Limb (tissue), 2 donors: ENCODE measurements around the gene CACNA1C.
A peak's percentile ranks its signal among the peaks of the same experiment; 100 is the strongest.
"Not testable (repeated sequence)": the region's sequence is repeated elsewhere in the genome, so short reads cannot be mapped to it uniquely, and the experiment has no call there.

ENCODE experiments used
- DNase-seq, 2 donors: peaks; one replicate each; pipeline ENCODE4 v3.0.0-alpha.2; 2016; ENCODE audit errors: extremely low spot score in 2 of 2

CACNA1C gene

DNA sequence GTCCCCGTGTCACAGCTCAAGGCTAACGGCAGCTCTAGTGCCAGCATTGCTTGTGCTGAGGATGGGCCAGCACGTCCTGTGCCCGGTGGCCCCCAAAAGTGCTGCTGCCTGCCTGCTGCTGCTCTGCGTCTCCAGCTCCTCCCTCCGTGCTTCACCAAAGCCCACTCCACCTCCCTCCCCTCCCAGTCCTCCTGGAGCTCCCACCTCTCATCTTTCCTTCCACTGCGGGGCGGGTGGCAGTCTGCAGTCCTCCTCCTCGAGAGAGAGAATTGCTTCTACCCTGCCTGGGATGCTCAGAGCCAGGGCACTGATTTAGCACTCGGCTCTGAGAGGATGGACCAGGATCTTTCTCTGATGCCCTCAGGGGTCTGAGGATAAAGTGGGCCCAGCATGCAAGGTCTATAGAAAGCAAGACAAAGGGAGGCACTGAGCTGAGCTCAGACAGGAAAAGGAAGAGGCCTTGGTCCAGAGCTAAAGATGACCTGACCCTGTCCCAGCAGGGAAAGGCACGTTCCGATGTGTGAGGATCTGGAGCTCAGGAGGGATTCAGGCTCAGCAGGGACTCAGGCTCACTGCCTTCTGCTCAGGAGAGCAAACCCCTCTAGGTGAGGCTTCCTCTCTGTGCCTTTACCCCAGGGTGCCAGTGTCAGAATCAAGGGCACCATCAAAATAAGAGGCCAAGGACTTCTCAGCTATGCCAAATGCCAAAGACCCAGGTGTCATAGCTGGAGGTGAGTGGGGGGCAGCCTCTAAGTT, 628.8 kb downstream of the CACNA1C start:
- no peak for DNase-seq

DNA sequence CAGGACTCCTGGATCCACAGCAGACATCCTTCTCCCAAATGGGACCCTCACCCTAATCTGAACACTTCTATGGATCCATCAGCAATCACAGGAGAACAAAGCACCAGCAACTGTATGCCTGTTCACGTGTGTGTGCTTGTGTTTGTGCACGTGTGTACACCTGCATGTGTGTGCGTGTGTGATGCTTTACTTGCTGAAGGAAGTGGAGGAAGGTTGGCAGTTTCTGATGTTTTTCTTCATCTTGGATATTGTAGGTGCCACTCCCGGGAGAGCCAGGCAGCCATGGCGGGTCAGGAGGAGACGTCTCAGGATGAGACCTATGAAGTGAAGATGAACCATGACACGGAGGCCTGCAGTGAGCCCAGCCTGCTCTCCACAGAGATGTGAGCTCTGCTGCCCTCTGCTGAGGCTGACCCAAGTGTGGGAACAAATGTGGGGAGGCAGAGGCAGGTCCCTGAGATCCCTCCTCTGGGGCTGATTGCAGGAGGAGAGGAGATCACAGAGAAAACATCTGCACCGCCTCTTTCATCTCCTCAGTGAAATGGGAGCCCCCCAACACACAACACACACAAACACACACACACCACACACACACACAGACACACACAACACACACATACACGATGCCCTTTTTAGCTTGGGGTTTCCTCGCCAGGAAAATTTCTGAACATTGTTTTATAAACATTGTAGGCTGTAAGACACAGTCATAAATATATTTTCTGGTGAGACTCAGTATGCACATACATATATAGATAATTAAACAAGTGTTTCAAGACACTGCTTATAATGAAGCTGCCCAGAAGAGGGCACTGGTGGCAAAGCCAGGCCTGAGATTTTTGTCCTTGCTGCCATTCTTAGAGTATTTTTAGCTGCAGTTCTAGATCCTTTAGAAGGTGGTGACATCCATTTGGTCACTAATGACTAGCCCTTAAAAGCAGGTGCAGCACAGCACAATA, 629.8 kb downstream of the CACNA1C start:
- peak in 1 of 2 donors; percentile 56 for DNase-seq

DNA sequence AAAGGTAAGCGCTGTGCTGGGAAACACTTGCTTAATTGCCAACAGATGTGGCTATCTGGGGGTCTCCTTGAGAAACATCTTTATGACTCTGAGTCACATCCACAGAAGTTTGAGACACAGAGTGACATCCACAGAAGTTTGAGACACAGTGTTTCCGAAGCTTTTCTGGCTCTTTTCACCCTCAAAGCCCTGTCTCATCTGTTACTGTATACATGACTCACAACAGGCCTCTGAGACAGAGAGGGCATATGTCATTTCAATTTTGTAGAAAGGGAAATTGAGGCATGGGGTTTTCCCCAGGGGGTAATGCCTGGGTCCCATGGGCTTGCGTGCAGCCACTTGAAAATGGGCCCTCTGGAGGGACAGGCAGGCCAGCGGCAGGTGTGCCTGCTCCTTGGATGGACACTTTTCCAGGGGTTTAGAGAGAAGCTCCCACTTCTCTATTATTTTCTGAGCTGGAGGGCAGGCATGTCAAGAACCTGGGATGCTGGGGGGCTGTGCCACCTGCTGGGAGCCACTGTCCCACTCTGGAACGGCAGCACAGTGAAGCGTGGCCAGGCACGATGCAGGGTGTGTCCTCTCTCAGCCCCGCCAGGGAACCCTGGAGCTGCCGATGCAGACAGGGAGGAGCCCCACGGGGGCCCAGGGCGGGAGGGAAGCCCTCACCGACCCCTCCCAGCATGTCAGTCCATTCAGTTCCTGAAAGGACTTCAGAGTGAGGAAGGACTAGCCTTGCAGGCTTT, 630.7 kb downstream of the CACNA1C start:
- DNase-seq = no peak

DNA sequence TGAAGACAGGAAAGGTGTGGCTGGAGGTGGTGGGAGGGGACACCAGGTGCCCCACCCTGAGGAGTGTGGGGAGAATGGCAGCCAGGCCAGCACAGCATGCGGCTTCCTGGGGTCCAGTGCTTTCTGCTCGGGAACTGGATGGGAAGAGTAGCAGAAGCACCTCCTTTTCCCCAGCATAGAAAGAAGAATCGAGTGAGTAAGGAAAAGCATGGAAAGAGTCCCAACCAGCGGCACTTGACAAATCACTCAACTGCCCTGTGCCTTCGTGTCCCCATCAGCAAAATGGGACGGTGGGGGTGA, 631.2 kb downstream of the CACNA1C start:
- DNase-seq = not testable (repeated sequence)

DNA sequence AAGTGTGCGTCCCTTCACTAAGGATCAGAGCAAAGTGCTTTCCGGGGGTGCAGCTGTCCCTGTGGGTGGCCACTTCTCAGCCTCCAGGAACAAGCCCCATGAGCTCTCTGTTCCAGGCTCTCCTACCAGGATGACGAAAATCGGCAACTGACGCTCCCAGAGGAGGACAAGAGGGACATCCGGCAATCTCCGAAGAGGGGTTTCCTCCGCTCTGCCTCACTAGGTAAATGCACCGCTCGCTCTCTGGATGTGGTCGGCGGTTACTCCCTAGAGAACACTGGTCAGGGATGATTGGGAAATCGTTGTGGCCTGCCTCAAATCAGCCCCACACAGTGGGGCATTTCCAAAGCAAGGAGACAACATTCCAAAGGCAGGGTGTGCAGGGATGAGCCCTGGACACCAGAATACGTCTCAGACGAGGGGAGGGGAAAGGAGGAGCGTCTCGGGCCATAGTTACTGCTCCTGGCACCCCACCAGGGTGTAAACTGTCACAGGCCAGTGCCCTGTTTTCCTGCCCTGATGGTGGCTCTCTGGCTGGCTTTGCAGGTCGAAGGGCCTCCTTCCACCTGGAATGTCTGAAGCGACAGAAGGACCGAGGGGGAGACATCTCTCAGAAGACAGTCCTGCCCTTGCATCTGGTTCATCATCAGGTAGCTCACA, 633.0 kb downstream of the CACNA1C start:
- DNase-seq = not testable (repeated sequence)

DNA sequence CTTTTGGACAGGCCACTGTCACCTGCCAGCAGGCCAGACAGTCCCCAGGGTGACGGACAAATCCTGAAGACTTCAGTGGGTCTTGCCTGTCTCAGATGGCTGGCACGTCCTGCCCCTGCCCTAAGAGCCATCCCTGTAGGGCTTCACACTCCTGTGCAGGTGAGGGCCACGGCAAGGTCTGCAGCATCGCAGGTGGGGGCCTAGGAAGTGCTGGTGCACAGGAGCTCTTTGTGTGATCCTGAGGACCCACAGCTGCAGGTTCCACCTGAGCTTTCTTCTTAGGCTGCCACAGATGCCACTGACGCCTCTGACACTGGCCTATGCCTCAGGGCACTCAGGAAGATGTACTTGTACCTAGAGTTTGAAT, 633.5 kb downstream of the CACNA1C start:
- no peak for DNase-seq

DNA sequence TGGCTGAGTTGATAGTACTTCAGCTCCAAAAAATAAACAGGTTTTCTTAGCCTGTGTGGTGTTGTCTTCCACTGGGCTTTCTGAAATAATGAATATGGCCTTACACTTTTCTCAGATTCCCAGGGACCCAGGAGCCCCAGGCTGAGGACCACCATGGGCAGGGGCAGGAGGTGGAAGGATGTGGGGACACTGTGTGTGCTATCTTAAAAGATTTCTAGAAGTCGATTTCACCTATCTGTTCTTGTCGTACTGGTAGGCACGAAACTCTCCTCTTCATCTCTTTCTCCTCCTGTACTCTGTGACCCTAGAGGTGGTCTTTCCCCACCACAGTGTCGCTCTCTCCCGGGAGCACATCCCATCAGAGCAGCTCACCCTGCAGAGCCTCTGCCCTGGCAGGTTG, 634.3 kb downstream of the CACNA1C start:
- no peak for DNase-seq

DNA sequence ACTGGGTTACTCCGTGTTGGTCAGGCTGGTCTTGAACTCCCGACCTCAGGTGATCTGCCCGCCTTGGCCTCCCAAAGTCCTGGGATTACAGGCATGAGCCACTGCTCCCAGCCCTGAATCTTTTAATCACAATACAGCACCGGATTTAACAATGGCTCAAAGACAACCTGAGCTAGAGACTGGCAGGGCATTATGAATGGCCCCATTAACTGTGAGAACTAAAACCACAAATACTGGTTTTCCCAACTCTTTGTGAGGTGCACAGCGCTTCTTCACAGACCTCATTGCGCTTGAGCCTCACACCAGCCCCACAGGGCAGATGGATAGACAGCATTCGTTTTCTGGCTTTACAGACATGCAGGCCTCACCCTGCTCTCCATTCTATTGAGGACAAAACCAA, 634.9 kb downstream of the CACNA1C start:
- DNase-seq = no peak

DNA sequence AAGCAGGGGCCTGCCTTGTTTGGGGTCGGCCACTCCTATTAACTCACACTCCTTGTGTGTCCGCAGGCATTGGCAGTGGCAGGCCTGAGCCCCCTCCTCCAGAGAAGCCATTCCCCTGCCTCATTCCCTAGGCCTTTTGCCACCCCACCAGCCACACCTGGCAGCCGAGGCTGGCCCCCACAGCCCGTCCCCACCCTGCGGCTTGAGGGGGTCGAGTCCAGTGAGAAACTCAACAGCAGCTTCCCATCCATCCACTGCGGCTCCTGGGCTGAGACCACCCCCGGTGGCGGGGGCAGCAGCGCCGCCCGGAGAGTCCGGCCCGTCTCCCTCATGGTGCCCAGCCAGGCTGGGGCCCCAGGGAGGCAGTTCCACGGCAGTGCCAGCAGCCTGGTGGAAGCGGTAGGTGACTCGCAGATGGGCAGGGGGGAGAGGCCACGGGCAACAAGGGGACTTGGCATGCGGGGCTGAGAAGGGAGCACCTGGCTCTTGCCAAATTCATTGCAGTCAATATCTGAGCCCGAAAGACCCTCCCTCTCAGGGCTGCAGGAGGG, 635.7 kb downstream of the CACNA1C start:
- no peak for DNase-seq

DNA sequence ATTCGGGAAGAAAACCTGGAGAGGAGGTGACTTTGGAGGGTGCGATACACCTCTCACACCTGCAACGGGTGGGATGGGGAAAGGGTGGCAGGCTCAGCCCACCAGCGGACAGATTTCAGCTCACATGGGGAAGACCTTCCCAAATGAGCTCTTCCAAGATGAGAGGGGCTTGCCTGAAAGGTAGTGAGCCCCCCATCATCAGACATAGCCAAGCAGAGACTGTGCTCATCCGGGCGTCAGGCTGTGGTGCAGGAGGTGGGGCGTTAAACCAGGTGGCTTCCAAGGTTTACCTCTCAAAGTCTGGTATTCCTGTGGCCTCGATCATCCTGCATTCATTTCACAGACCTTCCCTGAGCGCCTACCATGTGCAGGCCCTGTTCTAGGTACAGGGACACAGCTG, 636.6 kb downstream of the CACNA1C start:
- no peak for DNase-seq

DNA sequence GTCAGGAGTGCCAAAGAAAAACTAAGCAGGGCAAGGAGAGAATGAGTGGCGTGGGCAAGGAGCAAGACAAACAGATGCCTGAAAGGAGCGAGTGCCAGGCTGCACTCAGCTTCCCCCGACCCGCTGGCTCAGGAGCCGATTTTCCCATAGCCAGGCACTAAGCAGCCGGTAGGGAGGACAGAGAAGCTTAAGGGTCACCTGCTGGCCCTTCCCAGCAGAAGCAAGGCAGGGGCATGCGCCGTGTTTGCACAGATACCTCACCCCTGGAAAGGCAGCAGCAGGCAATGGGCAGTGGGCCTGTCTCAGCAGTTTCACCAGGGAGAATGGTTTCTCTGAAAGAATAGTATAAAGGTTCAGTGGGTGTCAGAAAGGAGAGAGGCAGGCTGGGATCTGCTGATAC, 637.1 kb downstream of the CACNA1C start:
- DNase-seq = no peak

DNA sequence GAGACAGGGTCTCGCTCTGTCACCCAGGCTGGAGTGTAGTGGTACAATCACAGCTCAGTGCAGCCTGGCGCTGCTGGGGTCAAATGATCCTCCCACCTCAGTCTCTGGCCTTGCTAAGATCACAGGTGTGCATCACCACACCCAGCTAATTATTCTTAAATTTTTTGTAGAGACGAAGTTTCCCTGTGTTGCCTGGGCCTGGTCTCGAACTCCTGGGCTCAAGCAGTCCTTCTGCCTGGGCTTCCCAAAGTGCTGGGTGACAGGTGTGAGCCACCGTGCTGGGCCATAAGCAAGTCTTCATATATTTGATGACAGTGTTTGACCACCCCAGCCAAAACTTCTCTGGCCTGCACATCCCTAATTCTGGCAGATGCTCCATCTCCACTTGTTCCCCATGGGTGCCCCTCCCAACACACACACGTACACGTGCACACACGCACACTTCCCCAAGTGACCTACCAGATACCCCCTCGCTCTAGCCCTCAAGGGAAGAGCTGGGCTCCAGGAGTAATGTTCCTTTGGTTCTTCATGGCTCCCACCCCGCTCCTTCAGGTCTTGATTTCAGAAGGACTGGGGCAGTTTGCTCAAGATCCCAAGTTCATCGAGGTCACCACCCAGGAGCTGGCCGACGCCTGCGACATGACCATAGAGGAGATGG, 637.7 kb downstream of the CACNA1C start:
- no peak for DNase-seq

DNA sequence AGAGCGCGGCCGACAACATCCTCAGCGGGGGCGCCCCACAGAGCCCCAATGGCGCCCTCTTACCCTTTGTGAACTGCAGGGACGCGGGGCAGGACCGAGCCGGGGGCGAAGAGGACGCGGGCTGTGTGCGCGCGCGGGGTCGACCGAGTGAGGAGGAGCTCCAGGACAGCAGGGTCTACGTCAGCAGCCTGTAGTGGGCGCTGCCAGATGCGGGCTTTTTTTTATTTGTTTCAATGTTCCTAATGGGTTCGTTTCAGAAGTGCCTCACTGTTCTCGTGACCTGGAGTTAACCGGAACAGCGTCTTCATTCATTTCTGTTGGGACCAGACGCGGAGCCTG, 638.2 kb downstream of the CACNA1C start:
- peak; percentile 63 to 65 for DNase-seq

DNA sequence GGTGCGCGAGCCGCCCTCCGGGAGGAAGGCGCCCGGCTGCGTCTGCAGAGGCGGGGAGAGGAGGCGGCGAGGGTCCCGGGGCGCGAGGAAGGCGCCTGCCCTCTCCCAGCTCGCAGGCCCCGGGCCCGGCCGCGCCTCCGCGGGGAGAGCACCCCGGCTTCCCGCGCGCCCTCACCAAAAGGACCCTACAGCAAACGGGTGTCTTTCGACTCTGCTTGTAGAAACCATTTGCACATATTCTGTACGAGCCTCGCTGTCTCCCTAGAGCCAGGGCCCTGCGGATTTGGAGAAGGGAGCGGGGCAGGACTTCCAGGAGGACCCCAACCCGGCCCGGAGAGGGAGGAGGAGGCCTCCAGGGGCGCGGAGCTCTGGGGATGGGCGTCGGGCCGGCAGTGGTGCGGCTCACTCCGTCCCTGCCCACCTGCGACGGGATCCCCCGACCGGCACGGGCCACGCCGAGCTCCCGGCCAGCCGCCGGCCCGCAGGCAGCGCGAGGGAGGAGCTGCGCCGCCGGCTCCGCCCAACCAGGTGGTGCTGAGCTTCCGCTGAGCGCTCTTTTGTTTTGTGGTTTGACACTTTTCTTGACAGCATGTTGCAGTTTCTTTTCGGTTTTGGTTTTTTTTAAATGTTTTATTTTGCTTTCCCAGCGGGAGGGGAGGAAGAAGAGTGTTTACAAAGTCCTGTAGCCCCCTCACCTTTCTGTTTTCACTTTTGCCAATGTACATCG, 638.7 kb downstream of the CACNA1C start:
- DNase-seq = peak in 1 of 2 donors; percentile 57

DNA sequence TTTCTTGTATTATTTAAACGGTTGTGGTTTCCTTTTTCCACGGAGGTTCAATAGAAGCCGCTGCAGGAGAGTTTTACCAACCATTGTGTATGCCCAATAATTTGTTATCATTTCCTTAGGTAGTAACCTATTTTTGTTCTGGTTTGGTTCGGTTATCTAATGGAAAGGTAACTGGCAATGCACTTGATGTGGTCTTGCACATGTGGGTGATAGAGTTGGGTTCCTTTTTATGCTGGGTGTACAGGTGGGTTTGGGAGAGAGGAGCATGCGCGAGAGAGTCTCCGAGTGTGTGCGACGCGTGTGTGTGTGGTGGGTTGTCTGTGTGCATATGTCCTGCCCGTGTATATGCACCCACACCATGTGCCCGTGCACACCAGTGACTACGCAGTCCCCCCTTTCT, 639.3 kb downstream of the CACNA1C start:
- DNase-seq = no peak

DNA sequence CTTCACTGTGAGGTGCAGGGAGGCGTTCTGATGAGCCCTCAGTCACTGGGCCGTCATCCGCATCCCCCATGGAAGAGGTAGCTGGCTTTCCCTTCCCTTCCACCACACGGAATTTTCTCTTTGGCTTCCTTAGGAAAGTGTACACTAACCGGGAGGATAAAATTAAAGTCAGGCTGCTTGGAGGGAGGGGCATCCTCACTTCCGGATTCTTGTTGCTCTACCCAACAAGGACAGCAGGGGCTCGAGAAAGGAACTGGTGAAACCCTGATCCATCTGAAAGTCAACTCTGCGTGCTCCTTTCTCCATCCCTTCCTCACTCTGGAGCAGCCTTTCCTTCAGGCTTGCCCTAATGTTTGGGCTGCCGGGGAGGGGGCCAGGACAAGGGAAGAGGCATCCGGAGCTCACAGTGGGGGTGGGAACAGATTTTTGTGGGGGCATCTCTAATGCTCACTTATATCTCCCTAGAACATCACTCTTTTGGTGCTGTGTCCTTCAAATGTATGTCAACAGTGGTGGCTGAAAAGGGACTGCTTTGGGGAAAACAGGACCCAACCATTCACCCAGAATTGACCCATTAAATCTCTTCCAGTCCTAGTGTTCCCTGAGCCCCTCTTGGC, 640.6 kb downstream of the CACNA1C start:
- DNase-seq = no peak

DNA sequence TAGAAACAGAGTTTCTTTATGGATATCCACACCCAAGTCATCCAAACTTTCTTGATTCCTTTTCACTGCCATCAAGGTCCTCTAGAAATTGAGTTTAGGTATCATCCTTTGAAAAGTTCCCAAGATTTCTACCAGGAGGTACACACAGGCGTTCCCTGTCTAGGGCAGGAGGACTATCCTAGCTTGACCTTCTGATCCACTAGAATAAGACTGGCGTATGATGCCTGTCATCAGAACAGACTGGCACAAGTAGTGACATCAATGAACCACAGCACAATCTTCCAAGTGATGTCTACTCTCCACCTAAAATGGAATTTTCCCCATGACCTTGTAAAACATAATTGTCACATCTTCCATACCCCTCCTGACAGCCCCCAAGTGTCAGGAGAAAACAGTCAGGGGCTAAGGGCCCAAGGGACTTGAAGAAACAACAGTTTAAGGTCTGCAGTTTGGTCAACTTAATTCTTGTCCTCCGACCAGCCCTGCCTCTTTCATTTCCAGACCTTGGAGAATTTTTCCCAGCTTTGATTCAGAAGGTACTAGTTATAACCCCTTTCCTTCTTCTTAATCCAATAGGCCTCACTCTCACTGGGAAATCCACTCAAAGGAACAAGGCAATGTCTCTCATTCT, 641.3 kb downstream of the CACNA1C start:
- DNase-seq = no peak

DNA sequence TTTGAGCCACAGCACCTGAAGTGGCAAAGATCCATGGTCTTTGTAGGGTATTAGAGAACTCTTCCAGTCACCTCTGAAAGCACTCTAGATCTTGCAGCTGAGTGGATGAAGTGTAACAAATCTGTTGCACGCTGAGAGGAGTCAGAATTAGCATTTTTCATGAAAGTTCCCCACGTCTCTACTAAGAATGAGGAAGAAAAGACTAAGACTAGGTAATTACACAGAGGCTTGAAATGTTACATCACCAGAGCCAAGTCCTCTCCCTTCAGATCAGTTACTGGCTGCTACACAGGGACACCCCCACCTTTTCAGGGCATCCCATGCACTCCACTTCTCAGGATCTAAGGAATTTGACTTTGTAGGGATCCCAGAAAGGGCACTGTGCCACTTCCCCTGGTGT, 643.3 kb downstream of the CACNA1C start:
- DNase-seq = no peak

DNA sequence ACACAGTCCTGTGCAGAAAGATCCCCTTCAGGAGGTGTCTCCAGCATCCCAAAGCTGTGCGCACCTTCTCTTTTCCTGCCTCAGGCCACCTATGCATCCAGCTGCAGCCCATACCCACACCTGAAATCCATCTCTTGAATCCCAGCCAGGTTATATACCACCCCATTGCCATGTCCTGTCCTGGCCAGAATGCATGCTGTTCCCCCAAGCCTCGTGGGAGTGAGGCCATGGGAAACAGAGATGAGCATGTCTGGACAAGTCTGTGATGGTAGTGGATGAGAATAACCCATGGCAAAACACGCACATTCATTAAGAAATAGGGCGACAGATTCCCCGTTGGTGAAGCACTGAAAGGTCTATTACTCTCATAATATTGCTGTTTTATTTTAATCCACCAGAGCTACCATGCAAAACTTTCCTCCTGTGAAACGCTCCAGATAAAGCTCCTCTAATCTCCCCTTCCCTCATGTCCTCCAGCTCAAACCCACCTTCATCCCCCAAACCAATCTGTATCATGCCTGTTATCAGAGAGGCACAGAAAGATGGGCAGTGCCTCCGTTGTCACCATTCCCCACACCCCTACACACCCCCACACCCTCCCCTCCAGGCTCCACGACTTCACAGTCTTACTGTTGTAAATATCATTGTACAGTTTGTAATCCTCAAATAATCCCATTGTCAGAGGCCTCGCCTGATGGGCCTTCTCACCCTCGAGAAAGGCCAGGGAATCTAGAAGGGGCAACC, 644.4 kb downstream of the CACNA1C start:
- DNase-seq = no peak
